Measurements from ENCODE around the gene ERBB4. TPM values are rescaled to one million over a fixed set of nuclear protein-coding genes. Genes with fewer than 3 reads are reported as not detected.

Gene ERBB4
- total and polyA plus RNA-seq, 9 donors = 0.08 to 22.3 (median 1.2) TPM

- DNase-seq = no peak
- Histone ChIP-seq H3K4me3 (no peak overlapping the region), H3K36me3 (no peaks in the 10 kb centered on the region), H3K9me3 (no peaks in the 10 kb centered on the region), H3K27ac (no peak overlapping the region), H3K27me3 (no peaks in the 10 kb centered on the region), H3K4me1 (ENCODE audit: insufficient read depth) (no peaks in the 10 kb centered on the region)
- intact Hi-C loops (cut with DNase I) = no loop called here
- TF ChIP-seq POLR2A (IDR thresholded peaks at IDR 0.05) (no peak), EP300 (IDR thresholded peaks at IDR 0.05) (no peak), CTCF (IDR thresholded peaks at IDR 0.05) (no peak)
- 91 to 94% (median 94%) methylated on average over 1 of the region's 1 CpG for WGBS, 3 donors
Measured at GRCh38 chr2:212531499-212531898, 7.1 kb downstream of the ERBB4 start.

- H3K27me3 ChIP-seq = no peaks in the 10 kb centered on the region
- no peak overlapping the region for H3K4me3 ChIP-seq
- H3K36me3 ChIP-seq = no peaks in the 10 kb centered on the region
- H3K27ac ChIP-seq = no peak overlapping the region
- DNase-seq = no peak
- no peaks in the 10 kb centered on the region for H3K9me3 ChIP-seq
- TF ChIP-seq CTCF (IDR thresholded peaks at IDR 0.05) (no peak), POLR2A (IDR thresholded peaks at IDR 0.05) (no peak), EP300 (IDR thresholded peaks at IDR 0.05) (no peak)
- WGBS, 3 donors = 58 to 72% (median 66%) methylated on average over 3 of the region's 3 CpGs
- intact Hi-C loops (cut with DNase I) = no loop called here
- no peaks in the 10 kb centered on the region for H3K4me1 ChIP-seq (ENCODE audit: insufficient read depth)
Measured at GRCh38 chr2:212530991-212531390, 7.6 kb downstream of the ERBB4 start.

- 53 to 58% (median 53%) methylated on average over 1 of the region's 1 CpG for WGBS, 3 donors
- H3K27me3 ChIP-seq = no peaks in the 10 kb centered on the region
- DNase-seq = no peak
- no peaks in the 10 kb centered on the region for H3K4me1 ChIP-seq (ENCODE audit: insufficient read depth)
- H3K4me3 ChIP-seq = no peak overlapping the region
- no peak for TF ChIP-seq EP300 (IDR thresholded peaks at IDR 0.05)
- TF ChIP-seq CTCF (IDR thresholded peaks at IDR 0.05) = no peak
- TF ChIP-seq POLR2A (IDR thresholded peaks at IDR 0.05) = no peak
- H3K27ac ChIP-seq = no peak overlapping the region
- H3K36me3 ChIP-seq = no peaks in the 10 kb centered on the region
- no peaks in the 10 kb centered on the region for H3K9me3 ChIP-seq
- intact Hi-C loops (cut with DNase I) = no loop called here
Measured at GRCh38 chr2:212530373-212530772, 8.2 kb downstream of the ERBB4 start.

GRCh38 chr2:212528106-212528856 lies 10.3 kb downstream of the ERBB4 start:
- DNase-seq = no peak
- no peaks in the 10 kb centered on the region for H3K9me3 ChIP-seq
- no peaks in the 10 kb centered on the region for H3K27me3 ChIP-seq
- TF ChIP-seq POLR2A (IDR thresholded peaks at IDR 0.05) = no peak
- TF ChIP-seq EP300 (IDR thresholded peaks at IDR 0.05) = no peak
- TF ChIP-seq CTCF (IDR thresholded peaks at IDR 0.05) = no peak
- 53 to 68% (median 63%) methylated on average over 6 of the region's 6 CpGs for WGBS, 3 donors
- no peaks in the 10 kb centered on the region for H3K36me3 ChIP-seq
- H3K4me1 ChIP-seq (ENCODE audit: insufficient read depth) = no peaks in the 10 kb centered on the region
- no peak overlapping the region for H3K27ac ChIP-seq
- H3K4me3 ChIP-seq = no peak overlapping the region
- intact Hi-C loops (cut with DNase I) = no loop called here

All from ovary (tissue), 9 donors.